ENCODE measurements around the gene CCDC80.

CCDC80 gene

GRCh38 chr3:112560307-112560706 is 80.6 kb downstream of the CCDC80 start:
- Histone ChIP-seq H3K9me3 (no peaks in the 10 kb centered on the region), H3K4me3 (peak overlapping the region; percentile 95), H3K27me3 (no peaks in the 10 kb centered on the region), H3K9ac (peak overlapping the region; percentile 92), H4K20me1 (peaks cover 27% of the 10 kb centered on the region; the same call in 1 of the 2 replicates), H3K4me2 (peak overlapping the region; percentile 80), H3K36me3 (peaks cover 14% of the 10 kb centered on the region), H3K4me1 (peaks cover 28% of the 10 kb centered on the region), H3K27ac (peak overlapping the region; percentile 84)
- TF ChIP-seq Cebpa-rat (IDR thresholded peaks at IDR 0.05): no peak

- Histone ChIP-seq H3K9ac (no peak overlapping the region), H3K36me3 (peaks cover 16% of the 10 kb centered on the region), H3K4me1 (peaks cover 25% of the 10 kb centered on the region), H3K4me3 (no peak overlapping the region), H3K27ac (no peak overlapping the region), H3K27me3 (no peaks in the 10 kb centered on the region), H3K9me3 (no peaks in the 10 kb centered on the region), H4K20me1 (peaks cover 44% of the 10 kb centered on the region; the same call in 1 of the 2 replicates), H3K4me2 (no peak overlapping the region)
- no peak for TF ChIP-seq Cebpa-rat (IDR thresholded peaks at IDR 0.05)
Measured at GRCh38 chr3:112557976-112558375, 83.0 kb downstream of the CCDC80 start.

DNA sequence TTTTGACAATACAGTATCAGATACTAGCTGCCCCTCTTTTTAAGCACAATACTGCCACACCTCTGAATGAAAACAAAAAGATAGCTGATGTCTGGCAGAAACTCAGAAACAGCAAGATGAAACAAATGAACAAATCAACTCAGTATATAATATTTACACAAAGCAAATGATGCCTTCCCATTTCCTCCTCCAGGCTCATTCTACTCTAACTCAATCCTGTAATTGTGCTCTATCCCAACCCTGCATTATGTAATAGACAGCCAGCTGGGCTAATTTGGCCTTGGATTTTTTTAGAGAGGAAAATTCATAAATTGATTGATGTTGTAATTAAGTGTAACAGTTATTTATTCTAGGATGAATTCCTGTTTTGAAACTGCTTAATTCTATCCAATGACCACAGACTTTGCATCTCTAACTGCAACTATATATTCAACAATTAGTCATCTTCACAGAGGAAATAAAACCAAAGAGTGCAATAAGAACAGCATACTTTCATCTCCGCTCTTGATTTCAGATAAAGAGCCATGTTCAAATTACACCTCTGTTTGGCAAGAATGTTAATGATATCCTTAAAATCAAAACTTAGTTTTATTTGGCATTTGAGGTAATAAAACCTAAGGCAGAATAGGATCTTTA is 85.3 kb downstream of the CCDC80 start:
- no peak overlapping the region for H3K4me2 ChIP-seq
- peaks cover 59% of the 10 kb centered on the region for H4K20me1 ChIP-seq
- peaks cover 27% of the 10 kb centered on the region for H3K36me3 ChIP-seq
- no peaks in the 10 kb centered on the region for H3K9me3 ChIP-seq
- H3K4me3 ChIP-seq: no peak overlapping the region
- no peak for TF ChIP-seq Cebpa-rat (IDR thresholded peaks at IDR 0.05)
- H3K27me3 ChIP-seq: no peaks in the 10 kb centered on the region
- no peak overlapping the region for H3K27ac ChIP-seq
- no peak overlapping the region for H3K9ac ChIP-seq
- peaks cover 21% of the 10 kb centered on the region for H3K4me1 ChIP-seq

DNA sequence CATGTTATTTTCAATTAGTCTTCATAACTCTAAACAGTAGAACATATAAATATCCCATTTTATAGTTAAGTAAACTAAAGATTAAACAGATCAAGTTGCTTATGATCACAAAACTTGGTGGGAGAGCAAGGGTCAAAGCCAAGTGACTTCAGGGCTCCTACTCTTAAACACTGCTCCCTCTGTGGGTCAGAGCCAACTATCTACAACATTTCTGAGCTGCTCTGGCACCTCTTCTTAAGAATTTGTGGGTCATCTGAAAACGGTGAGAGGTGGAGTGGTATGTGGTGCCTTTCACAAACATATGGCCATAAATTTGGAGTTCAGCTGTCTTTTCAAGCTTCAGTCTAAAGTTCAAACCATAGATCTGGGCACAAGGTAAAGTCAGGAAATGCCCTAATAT is 90.1 kb downstream of the CCDC80 start:
- Histone ChIP-seq H3K36me3 (peaks cover 49% of the 10 kb centered on the region), H3K27me3 (no peaks in the 10 kb centered on the region), H3K9me3 (no peaks in the 10 kb centered on the region), H3K4me3 (no peak overlapping the region), H3K9ac (no peak overlapping the region), H3K27ac (no peak overlapping the region), H4K20me1 (peaks cover 47% of the 10 kb centered on the region), H3K4me2 (no peak overlapping the region), H3K4me1 (peaks cover 8% of the 10 kb centered on the region; the same call in 1 of the 2 replicates)
- TF ChIP-seq Cebpa-rat (IDR thresholded peaks at IDR 0.05): no peak
